ENCODE data around the gene CTAGE8.
"Not testable (repeated sequence)": the region's sequence is repeated elsewhere in the genome, so short reads cannot be mapped to it uniquely, and the experiment has no call there.

GRCh38 chr7:144219149-144219548 lies 49.9 kb downstream of the CTAGE8 start:
- TF ChIP-seq CTCF, POLR2A, POLR2AphosphoS5 (IDR thresholded peaks at IDR 0.05): not testable (repeated sequence)
